ENCODE results near the gene SERPING1. TPM values are rescaled to one million over a fixed set of nuclear protein-coding genes. Genes with fewer than 3 reads are reported as not detected.

SERPING1 gene
- total and polyA plus RNA-seq, 2 of the 13 experiments (the other 11 are each of a cell fraction or from before 2014, with no cell fraction given), result 2.0 to 10.4 TPM

DNA sequence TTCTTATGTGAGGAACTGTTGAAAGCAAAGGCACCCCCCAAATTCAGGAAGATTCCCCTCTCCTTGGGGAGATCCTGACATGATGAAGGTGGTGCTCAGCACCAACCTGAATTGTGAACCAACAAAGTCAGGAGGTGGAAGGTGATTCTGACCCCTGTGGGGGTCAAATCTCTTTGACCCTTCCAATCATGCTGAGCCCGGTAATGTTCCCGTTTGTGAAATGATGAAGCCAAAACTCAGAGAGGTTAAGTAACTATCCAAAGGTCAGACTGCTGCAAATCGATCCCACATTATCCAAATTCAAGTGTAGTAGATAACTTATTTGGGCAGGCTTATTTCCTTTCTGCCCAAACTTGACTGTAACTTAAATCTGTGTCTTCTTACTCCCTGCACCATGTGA lies 19.1 kb downstream of the SERPING1 start:
- no peaks in the 10 kb centered on the region for H3K27me3 ChIP-seq (ENCODE audit: control insufficient read depth in 1 of 2, insufficient read depth in 2 of 2, low read length in 2 of 2)
- POLR2A ChIA-PET, result no interaction called here
- ATAC-seq (no peak; the same call in 2 of the 3 replicates), DNase-seq (ENCODE audit: low spot score) (no peak), FAIRE-seq (no peak)
- H4K20me1 ChIP-seq (ENCODE audit: insufficient read depth, low read length), result no peaks in the 10 kb centered on the region
- H3K4me1 ChIP-seq (ENCODE audit: insufficient read depth, low read length), result no peaks in the 10 kb centered on the region
- in situ Hi-C loops (cut with HindIII; ENCODE audit: extremely low pct_ligation_motif_present, low pct_unique_long_range_greater_than_20kb) (no loop called here), intact Hi-C loops (cut with micrococcal nuclease; ENCODE audit: unreplicated experiment) (no loop called here)
- no peak overlapping the region for H3K4me3 ChIP-seq (replicated peaks in 1 of 3; ENCODE audit: insufficient read depth in 1 of 3, low read depth in 2 of 3, low read length in 3 of 3)
- H3K4me2 ChIP-seq (ENCODE audit: low read depth, low read length), result no peak overlapping the region
- no peaks in the 10 kb centered on the region for H3K36me3 ChIP-seq (replicated peaks in 1 of 2; ENCODE audit: control insufficient read depth in 1 of 2, insufficient read depth in 2 of 2, low read length in 2 of 2)
- peaks cover 20% of the 10 kb centered on the region for H3K9me3 ChIP-seq (ENCODE audit: low read length)
- 0% methylated on average over 3 of the region's 3 CpGs for WGBS (ENCODE audit: low lambda C conversion rate)
- H3K9ac ChIP-seq (ENCODE audit: insufficient read depth, low read depth, low read length), result no peak overlapping the region
- H2AFZ ChIP-seq (ENCODE audit: low read length), result no peak overlapping the region
- no TSS peak for BruUV-seq (replicated peaks)
- no peaks in the 10 kb centered on the region for H3K79me2 ChIP-seq (ENCODE audit: insufficient read depth, low read length)
- CTCF ChIA-PET (ENCODE audit: low intra/inter-chr PET ratio, low total read pairs), result no interaction called here
- H3K27ac ChIP-seq (ENCODE audit: extremely low read length, insufficient read depth, low read length), result no peak overlapping the region
- TF ChIP-seq ZNF235 (CRISPR knock-in tag; IDR thresholded peaks at IDR 0.05; ENCODE audit: borderline replicate concordance) (no peak), MIER3 (CRISPR knock-in tag; IDR thresholded peaks at IDR 0.05; ENCODE audit: borderline replicate concordance) (no peak), ZNF329 (CRISPR knock-in tag; IDR thresholded peaks at IDR 0.05; ENCODE audit: low read depth) (no peak), HES4 (CRISPR knock-in tag; IDR thresholded peaks at IDR 0.05; ENCODE audit: borderline replicate concordance) (no peak), RFX5 (IDR thresholded peaks at IDR 0.05; ENCODE audit: low read depth, low read length) (no peak), DMAP1 (CRISPR knock-in tag; IDR thresholded peaks at IDR 0.05) (no peak), HMGXB4 (CRISPR knock-in tag; IDR thresholded peaks at IDR 0.05; ENCODE audit: borderline replicate concordance in 1 of 2, low read depth in 1 of 2) (no peak), ZNF790 (CRISPR knock-in tag; IDR thresholded peaks at IDR 0.05; ENCODE audit: borderline replicate concordance) (no peak), ONECUT2 (CRISPR knock-in tag; IDR thresholded peaks at IDR 0.05) (0 out of 2 replicates have a peak, but pooled peaks have one; percentile 50), HNF4G (IDR thresholded peaks at IDR 0.05; ENCODE audit: borderline replicate concordance, low read depth, low read length) (peak; percentile 51; the same call in 1 of the 2 replicates), HNF4G (CRISPR knock-in tag; IDR thresholded peaks at IDR 0.05; ENCODE audit: borderline replicate concordance, low read depth) (no peak), ZC3H13 (CRISPR knock-in tag; IDR thresholded peaks at IDR 0.05) (no peak), HNF4A (CRISPR knock-in tag; IDR thresholded peaks at IDR 0.05) (no peak), FOSL2 (CRISPR knock-in tag; IDR thresholded peaks at IDR 0.05) (no peak), ZNF160 (CRISPR knock-in tag; IDR thresholded peaks at IDR 0.05) (no peak), NFE2L1 (CRISPR knock-in tag; IDR thresholded peaks at IDR 0.05; ENCODE audit: borderline replicate concordance) (no peak)
- TF ChIP-seq, protein P1, sequence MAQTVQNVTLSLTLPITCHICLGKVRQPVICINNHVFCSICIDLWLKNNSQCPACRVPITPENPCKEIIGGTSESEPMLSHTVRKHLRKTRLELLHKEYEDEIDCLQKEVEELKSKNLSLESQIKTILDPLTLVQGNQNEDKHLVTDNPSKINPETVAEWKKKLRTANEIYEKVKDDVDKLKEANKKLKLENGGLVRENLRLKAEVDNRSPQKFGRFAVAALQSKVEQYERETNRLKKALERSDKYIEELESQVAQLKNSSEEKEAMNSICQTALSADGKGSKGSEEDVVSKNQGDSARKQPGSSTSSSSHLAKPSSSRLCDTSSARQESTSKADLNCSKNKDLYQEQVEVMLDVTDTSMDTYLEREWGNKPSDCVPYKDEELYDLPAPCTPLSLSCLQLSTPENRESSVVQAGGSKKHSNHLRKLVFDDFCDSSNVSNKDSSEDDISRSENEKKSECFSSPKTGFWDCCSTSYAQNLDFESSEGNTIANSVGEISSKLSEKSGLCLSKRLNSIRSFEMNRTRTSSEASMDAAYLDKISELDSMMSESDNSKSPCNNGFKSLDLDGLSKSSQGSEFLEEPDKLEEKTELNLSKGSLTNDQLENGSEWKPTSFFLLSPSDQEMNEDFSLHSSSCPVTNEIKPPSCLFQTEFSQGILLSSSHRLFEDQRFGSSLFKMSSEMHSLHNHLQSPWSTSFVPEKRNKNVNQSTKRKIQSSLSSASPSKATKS (CRISPR knock-in tag; IDR thresholded peaks at IDR 0.05), result no peak
- TF ChIP-seq, protein P2, sequence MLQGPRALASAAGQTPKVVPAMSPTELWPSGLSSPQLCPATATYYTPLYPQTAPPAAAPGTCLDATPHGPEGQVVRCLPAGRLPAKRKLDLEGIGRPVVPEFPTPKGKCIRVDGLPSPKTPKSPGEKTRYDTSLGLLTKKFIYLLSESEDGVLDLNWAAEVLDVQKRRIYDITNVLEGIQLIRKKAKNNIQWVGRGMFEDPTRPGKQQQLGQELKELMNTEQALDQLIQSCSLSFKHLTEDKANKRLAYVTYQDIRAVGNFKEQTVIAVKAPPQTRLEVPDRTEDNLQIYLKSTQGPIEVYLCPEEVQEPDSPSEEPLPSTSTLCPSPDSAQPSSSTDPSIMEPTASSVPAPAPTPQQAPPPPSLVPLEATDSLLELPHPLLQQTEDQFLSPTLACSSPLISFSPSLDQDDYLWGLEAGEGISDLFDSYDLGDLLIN (CRISPR knock-in tag; IDR thresholded peaks at IDR 0.05; ENCODE audit: borderline replicate concordance), result no peak
- TF ChIP-seq, protein P3, sequence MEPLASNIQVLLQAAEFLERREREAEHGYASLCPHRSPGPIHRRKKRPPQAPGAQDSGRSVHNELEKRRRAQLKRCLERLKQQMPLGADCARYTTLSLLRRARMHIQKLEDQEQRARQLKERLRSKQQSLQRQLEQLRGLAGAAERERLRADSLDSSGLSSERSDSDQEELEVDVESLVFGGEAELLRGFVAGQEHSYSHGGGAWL (CRISPR knock-in tag; IDR thresholded peaks at IDR 0.05), result no peak
